ENCODE results near the gene HOTAIR.

The HOTAIR gene

GRCh38 chr12:53961025-53961761 lies 13.6 kb downstream of the HOTAIR start:
- no peak for DNase-seq (ENCODE audit: low read depth in 2 of 2)

DNA sequence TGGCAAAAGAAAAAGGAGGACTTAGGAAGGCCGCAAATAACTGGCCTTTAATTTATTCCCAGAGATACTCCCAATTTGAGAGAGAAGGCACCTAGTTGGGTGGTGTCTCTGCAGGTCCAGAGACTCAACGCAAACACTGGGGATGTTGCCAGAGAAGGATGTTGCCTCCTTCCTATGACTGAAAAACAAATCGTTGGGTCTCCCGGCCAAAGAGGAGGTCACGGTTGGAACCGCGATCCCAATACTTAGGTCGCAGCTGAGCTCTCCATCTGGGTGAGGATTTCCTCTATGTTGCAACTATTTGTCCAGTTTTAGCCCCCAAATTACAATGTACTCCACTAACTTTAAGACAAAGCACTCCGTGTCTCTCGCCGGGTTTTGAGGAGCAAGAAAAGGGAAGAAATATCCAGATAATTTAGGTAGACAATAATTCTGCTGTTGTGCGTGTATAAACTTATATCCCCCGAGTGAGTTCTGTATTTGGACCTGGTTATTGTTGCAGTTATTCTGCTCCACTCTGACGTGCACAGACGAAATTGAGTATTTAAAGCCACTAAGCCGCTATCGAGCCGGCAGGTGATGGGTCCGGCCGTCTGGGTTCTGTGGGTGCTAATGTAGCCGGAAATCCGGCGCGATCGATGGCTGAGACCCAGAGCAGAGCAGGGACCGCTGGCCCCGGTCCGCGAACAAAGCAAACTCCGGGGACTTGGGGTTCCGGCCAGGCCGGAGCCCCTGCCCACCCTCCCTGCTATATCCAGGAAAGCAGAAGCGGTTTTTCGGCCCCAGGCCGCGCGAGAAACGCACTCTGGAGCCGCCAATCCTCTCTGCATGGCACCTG lies 14.3 kb downstream of the HOTAIR start:
- DNase-seq (ENCODE audit: low read depth in 2 of 2) = no peak

GRCh38 chr12:53959314-53959713 lies 15.4 kb downstream of the HOTAIR start:
- DNase-seq (ENCODE audit: low read depth in 2 of 2) = no peak

GRCh38 chr12:53958128-53958527 lies 16.6 kb downstream of the HOTAIR start:
- DNase-seq (ENCODE audit: low read depth in 2 of 2) = no peak

DNA sequence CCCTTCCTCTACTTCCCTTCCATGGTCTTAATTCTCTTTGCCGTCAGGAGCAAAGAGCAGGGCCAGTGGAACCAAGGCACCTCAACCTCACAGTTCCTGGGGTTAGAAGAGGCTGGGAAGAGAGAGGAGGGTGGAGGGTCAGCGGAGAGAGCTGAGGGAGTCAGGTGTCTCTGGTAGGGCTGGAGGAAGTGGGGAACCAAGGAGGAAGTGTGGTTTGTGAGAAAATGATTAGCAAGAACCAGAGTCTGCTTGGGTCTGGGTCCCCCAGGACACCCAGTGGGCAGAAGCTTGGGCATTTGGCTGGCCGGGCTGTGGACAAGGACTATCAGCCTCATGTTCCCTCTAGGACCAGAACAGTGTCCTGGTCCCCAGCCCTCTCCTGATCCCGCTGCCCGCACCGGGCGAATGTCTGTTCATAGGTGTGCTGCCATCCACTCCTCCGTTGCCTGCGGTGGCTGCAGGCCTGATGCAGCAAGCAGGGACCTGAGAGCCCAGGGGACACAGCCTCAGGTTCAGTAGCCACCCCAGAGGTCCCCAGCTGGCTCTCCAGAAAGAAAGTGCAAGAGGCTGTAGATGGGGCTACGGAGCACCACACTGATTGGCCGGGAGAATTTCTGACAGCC lies 17.7 kb downstream of the HOTAIR start:
- no peak for DNase-seq (ENCODE audit: low read depth in 2 of 2)

DNA sequence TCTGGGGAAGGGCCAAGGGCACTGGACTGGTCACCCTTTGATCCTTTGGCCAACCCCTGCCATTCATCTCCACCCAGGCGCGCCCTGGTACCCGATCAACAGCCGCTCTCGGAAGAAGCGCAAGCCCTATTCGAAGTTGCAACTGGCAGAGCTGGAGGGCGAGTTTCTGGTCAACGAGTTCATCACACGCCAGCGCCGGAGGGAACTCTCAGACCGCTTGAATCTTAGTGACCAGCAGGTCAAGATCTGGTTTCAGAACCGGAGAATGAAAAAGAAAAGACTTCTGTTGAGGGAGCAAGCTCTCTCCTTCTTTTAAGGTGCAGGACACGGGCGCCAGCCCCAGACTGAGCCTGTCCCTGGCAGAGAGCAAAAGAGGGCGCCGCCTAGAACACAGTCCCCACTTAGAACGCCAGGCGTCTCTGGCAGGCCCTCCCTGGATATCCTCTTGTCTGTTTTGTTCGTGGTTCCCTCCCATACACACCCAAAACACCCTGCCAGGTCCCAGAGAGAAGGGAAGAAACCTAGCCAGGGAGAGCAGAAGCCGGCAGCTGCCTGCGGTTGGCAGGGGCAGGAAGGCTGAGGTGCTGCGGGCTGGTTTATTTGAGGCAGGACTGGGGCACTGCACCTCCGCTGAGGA lies 18.4 kb downstream of the HOTAIR start:
- no peak for DNase-seq (ENCODE audit: low read depth in 2 of 2)

DNA sequence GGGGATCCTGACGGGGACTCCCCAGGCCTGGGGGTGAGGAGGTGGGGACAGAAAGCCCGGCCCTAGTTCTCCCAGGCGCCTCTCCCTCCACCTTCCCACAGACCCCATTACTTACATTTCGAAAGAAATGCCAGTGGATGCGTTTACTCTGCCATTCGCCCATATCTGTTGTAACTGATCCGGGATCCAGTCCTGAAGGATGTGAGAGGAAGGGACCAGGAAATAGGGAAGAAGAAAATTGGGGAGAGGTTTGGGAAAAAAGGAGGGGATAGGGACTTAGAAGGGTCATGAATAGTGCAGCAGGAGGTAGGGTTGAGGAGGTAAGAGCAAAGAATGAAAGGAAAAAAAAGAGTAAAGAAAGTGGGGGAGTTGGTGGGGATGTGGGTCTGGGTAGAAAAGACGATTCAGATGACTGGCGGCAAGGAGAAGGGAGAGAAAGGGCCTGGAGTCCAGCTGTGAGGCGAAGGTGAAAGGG lies 18.9 kb downstream of the HOTAIR start:
- DNase-seq (ENCODE audit: low read depth in 2 of 2) = no peak

- DNase-seq (ENCODE audit: low read depth in 2 of 2) = no peak
Observed at GRCh38 chr12:53955036-53955775, 19.5 kb downstream of the HOTAIR start.

GRCh38 chr12:53954694-53955035 lies 20.1 kb downstream of the HOTAIR start, which contains the start of gene HOXC12:
HOXC12 (plus strand) TSS chr12:53954903; CDS start chr12:53954930, 27 bp downstream.
- DNase-seq (ENCODE audit: low read depth in 2 of 2) = no peak

DNA sequence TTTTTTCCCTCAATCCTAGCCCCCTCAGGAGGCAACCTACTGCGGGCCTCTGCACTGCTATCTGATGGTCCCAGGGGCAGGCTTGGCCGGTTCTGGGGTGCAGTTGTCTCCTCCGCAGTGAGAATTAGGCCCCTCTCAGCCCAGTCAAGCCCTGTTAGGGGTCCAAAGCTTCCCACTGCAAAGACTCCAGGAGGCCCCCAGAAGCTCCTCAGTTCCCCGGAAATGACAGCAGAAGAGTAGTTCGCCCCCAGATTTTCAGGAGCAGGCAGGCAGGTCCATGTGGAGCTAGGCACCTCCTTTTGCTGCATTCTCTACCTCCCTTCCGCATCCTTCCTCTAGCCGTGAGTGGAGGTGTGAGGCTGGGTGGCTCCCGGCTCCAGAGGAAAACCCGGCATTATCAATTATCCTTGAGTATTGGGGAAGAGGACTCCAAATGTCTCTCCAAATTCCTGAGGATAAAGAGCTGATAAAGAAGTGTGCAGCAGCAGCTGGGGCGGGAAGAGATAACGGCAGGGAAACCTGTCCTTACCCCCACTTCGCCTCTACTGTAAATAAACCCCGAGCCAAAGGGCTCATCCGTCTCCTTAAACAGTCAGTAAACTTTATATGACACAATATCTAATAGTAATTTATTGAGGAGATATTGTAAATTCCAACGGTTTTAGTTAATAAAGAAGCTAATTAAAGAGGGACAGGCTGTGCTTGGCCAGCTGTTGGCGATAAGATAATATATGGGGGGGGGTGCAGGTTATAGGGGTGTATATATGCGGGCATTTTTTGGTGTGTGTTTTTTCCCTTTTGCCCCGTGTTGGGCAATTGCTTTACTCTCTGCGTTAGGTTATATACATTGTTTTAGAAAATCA lies 20.7 kb downstream of the HOTAIR start:
- DNase-seq (ENCODE audit: low read depth in 2 of 2) = no peak

DNA sequence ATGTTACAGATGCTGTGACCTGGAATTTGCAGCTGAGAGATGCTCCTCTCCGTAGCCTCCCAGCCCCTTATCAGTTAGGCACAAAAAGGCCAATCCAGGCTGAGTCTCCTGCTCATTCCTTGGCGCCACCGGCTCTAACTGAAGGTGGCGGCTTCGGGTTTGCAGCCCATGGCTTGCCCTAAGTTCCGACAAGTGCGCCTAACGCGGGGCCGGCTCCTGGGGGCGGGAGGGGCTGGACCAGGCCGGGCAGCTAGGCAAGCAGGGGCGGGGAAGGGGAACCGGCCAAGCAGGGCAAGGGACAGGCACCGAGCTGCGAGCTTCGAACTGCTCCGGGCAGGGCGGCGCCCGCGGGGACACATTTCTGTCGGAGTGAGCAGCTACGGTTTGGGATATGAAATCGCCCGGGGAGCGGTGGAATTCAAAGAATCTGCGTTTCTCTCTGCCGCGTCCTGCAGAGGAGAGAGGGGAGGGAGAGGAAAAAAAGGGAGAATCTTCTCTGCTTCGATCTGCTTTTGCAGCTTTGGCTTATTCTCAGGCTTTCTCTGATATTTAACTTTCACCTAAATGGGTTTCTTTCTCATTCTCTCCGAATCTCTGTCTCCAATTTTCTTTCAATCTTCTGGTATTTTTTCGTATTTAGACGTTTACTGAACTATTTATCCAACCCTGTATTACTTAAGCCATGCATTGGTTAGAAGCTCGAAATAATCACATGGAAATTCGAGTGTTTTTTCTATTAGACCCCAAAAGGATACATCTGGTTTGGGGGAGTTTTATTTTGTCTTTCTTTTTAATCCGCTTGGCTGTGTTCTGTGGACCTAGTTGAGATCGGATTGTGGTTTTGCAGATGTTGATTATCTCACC lies 21.7 kb downstream of the HOTAIR start:
- DNase-seq (ENCODE audit: low read depth in 2 of 2) = no peak

DNA sequence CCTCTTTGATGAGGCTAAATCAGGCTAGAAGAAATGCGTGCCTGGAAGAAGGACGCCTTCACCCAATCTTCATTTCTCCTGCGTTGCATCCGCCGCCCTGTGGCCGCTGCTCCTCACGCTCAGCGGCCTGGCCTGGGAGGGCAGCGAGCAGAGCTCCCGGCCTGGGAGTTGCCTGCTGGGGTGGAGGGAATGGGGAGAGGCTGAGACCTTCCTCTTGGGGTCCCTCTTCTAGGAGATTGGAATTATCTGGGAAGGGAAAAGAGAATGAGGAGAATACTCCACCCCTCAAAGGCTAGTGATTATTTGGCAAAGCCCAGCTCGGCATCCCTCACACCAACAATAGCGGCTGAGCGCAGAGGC lies 22.4 kb downstream of the HOTAIR start:
- DNase-seq (ENCODE audit: low read depth in 2 of 2) = no peak

DNA sequence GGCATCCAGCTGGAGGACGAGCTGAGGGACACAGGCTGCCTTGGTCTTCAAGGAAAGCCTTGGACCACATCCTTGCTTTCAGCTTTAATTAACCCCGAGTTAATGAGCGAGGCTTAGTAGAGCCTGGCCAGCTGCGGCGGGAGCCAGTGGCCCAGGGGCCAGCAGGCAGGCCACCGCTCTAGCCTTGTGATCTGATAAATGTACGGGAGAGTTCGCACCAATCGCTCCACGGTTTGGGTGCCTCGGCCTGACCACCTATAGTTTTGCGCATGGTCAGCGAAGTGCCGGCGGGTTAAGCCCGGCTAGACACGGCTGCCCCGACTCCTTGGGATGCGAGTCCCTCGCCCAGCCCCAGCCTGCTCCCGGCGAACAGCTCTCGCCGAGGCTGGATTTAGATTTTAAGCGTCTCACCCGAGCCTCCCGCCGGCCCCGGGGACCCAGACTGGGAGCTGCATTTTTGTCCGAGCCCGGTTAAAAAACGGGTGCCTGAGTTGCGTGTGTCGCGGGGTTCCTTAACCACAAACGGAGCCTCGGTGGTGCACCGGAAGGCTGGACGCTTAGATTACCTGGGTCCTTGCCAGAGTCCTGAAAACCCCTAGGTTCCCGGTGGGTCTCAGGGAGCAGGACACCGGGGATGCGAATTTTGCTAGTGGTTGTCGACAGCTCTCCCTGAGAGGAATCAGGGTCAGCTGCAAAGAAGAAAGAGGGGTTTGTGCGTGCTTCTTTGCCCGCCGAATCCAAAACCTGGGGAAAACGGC lies 23.0 kb downstream of the HOTAIR start:
- no peak for DNase-seq (ENCODE audit: low read depth in 2 of 2)

DNA sequence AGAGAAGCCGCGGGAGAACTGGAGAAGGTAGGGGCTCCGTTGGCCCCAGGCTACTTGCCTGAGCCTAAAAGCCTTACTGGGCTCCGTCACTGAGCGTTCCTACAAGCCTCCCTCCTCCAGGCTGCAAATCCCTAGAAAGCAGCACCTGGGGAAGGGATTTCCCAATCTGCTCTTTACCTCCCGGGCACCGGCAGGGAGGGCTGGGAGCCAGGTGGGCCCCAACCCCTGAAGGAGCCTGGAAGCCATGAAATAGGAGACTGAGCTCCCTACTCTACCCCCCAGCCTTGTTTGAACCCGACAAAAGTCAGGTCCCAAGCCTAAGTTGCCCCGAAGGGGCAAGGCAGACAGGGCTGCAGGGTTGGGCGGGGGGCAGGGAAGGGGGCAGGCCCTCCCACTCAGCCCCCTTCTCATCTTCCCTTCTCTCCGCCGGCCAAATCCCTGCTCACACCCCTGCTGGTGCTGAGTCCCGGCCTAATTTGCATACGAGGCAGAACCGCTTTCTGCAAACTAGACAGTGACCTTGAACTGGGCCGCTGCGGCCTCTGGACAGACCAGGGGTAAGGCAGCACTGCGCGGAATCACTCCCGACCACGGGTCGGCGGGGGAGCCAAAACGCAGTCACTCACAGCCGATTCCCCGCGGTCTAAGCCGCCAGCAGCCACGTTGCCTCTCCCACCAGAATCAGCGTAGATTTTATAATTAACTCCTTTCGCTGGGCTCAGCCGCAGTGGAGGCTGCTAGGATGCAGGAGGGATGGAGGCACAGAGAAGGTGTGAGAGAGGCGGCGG lies 23.8 kb downstream of the HOTAIR start:
- DNase-seq (ENCODE audit: low read depth in 2 of 2) = no peak

DNA sequence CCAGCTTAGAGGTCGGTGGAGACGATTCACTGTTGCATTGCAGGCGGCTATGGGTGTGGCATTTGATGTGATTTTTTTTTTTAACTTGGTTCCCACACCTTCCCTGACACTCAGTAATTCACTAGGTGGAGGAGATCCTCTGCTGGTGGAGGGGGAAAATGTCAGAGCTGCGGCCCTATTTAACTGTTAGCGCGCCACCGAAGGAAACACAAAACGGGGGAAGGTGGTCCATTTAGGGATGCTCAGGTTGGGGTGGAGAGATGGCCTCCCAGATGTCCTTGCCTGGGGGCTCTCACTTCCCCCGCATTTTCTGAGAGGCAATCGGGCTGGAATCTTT lies 24.3 kb downstream of the HOTAIR start:
- no peak for DNase-seq (ENCODE audit: low read depth in 2 of 2)

DNA sequence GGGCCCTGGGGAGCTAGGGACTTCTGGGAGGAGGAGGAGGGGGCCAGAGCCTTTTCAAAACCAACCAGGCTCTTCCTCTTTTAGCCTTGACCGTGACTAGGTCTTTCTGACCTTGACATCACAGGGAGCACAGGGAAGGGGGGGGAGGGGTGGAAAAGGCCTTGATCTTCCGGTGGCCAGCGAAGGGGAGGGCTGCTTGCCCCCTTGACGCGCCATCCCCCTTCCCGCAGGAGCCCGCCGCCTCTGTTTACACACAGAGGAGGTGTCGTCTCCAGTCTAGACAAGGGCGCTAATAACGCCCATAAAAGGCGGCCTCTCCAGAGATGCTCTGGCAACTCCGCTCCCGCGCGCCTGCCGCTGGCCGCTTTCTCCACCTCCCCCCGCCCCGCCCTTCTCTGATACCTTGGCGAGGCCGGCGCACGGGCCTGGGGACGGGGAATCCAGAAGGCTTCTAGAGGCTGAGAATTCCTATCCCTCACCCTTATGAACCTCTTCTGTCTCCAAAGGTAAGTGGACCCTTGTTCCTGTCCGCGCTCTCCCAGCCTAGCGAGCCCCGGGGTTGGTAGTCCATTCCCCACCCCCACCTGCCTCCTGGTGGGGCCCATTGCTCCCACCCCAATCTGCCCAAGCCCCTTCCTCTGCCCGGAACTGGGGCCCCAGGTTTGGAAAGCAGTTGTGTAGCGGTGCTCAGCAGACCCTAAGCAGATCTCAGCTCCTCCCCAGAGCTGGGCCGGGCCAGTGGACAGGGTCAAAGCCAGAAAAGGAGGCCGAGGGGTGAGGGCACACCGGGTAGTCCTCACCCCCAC lies 24.9 kb downstream of the HOTAIR start:
- DNase-seq (ENCODE audit: low read depth in 2 of 2) = no peak

Data from stimulated activated CD8-positive, alpha-beta memory T cell treated with anti-CD3 and anti-CD28 coated beads, Interleukin-15, amount 100 ng/mL, for 4 hours (primary cell).